Measurements from ENCODE around the gene ITIH2.

DNA sequence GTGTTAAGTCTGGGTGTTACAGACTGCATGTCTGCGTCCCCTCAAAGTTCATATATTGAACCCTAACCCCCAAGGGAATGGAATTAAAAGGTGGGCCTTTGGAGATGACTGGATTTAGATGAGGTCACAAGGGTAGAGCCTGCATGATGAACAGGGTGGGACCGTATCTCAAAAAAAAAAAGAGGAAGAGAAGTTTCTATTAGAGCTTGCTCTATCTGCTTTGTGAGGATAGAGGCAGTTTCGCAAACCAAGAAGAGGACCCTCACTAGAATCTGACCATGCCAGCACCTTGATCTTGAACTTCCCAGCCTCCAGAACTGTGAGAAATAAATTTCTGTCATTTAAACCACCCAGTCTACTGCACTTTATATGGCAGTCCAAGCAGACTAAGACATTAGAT lies 83.3 kb downstream of the ITIH2 start:
- TF ChIP-seq POLR2A (IDR thresholded peaks at IDR 0.05) = no peak
- no peak for TF ChIP-seq CTCF (IDR thresholded peaks at IDR 0.05)

Measured in gastroesophageal sphincter (tissue), 3 donors.